Upper lobe of right lung (tissue), 1 donor: ENCODE results near the gene DNTTIP2. TPM values are rescaled to one million over a fixed set of nuclear protein-coding genes. Genes with fewer than 3 reads are reported as not detected.
"Not testable (repeated sequence)": the region's sequence is repeated elsewhere in the genome, so short reads cannot be mapped to it uniquely, and the experiment has no call there.

Experiments
- ATAC-seq: fragments of 200-7000 bp; cut with Tn5 transposase; one replicate; pipeline ENCODE4 v1.9.1; 2020; ENCODE audit warnings: mild to moderate bottlenecking, moderate library complexity
- DNase-seq: peaks from one replicate; pipeline ENCODE4 v3.0.0-alpha.2; 2020
- H3K27ac ChIP-seq: fragments of 200-600 bp; one replicate; pipeline ENCODE4 v1.8.0; 2022
- H3K27me3 ChIP-seq: fragments of 200-600 bp; one replicate; pipeline ENCODE4 v1.8.0; 2022; ENCODE audit warnings: mild to moderate bottlenecking
- H3K36me3 ChIP-seq: fragments of 200-600 bp; one replicate; pipeline ENCODE4 v1.8.0; 2022
- H3K4me1 ChIP-seq: fragments of 200-600 bp; one replicate; pipeline ENCODE4 v1.8.0; 2022
- H3K4me3 ChIP-seq: fragments of 200-600 bp; one replicate; pipeline ENCODE4 v1.8.0; 2022; ENCODE audit warnings: mild to moderate bottlenecking
- H3K9me3 ChIP-seq: fragments of 200-600 bp; one replicate; pipeline ENCODE4 v1.8.0; 2022
- CTCF ChIP-seq: fragments of 200-600 bp; IDR thresholded peaks from one replicate; pipeline ENCODE4 v1.8.0; 2022; ENCODE audit warnings: antibody characterized with exemption
- intact Hi-C: fragments of 100-400 bp; cut with DNase I; formaldehyde crosslinking; loops from one replicate; pipeline ENCODE4 v1.11.0; 2022
- total RNA-seq: library from RNA; stranded (reverse); fragmentation: NEBNext Ultra II Directional; extraction: Animal tissue kit (Norgen Biotek cat#: 25700); gene quantifications from one replicate; pipeline ENCODE4 v1.2.1, GENCODE V29; 2021
- donor health status: DM: no; HTN: yes; CAD: no; lungs with severe emphysema.

DNTTIP2 gene
- total RNA-seq, 1 donor from 2014 or later: 49.0 TPM

DNA sequence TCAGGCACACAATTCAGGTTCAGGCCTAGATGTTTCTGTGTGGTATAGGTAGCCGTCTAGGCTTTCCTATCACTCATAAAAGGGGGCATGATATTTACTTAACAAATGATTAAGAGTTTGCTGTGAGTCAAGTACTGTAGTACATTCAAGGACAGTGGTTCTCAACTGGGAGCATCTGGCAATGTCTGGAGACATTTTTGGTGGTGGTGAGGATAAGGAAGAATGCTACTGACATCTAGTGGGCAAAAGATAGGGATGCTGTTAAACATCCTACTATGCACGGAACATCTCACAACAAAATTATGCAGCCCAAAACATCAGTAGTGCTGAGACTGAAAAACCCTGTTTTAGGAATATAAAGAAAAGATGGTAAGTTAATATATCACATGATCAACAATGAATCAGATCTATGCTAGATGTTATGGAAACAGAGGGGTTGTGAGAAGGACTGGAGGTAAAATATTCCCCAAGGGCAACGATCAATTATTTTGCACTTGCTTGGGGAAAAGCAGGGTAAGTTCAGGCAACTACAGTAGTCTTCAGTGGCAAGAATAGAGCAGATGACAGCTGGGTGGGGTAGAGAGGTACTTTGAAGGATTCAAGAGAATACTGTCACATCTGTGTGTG, 4.9 kb downstream of the DNTTIP2 start:
- Histone ChIP-seq H3K27me3 (no peaks in the 10 kb centered on the region), H3K27ac (no peak overlapping the region), H3K9me3 (no peaks in the 10 kb centered on the region), H3K4me1 (peaks cover 22% of the 10 kb centered on the region), H3K4me3 (no peak overlapping the region), H3K36me3 (peaks cover 85% of the 10 kb centered on the region)
- intact Hi-C loops: no loop called here
- TF ChIP-seq CTCF: peak; percentile 29
- ATAC-seq (no peak), DNase-seq (no peak)

- H3K27ac ChIP-seq: no peak overlapping the region
- ATAC-seq (no peak), DNase-seq (no peak)
- H3K27me3 ChIP-seq: no peaks in the 10 kb centered on the region
- intact Hi-C loops: no loop called here
- peaks cover 5% of the 10 kb centered on the region for H3K4me1 ChIP-seq
- TF ChIP-seq CTCF: no peak
- no peak overlapping the region for H3K4me3 ChIP-seq
- H3K9me3 ChIP-seq: no peaks in the 10 kb centered on the region
- peaks cover 88% of the 10 kb centered on the region for H3K36me3 ChIP-seq
These were observed 7.6 kb downstream of the DNTTIP2 start for GRCh38 chr1:93871366-93871765.

- no peaks in the 10 kb centered on the region for H3K4me1 ChIP-seq
- no peak for TF ChIP-seq CTCF
- H3K9me3 ChIP-seq: no peaks in the 10 kb centered on the region
- H3K27ac ChIP-seq: no peak overlapping the region
- no peak overlapping the region for H3K4me3 ChIP-seq
- DNase-seq (no peak), ATAC-seq (no peak)
- H3K27me3 ChIP-seq: no peaks in the 10 kb centered on the region
- peaks cover 71% of the 10 kb centered on the region for H3K36me3 ChIP-seq
- intact Hi-C loops: no loop called here
These were observed 9.4 kb downstream of the DNTTIP2 start for GRCh38 chr1:93869653-93870052.

DNA sequence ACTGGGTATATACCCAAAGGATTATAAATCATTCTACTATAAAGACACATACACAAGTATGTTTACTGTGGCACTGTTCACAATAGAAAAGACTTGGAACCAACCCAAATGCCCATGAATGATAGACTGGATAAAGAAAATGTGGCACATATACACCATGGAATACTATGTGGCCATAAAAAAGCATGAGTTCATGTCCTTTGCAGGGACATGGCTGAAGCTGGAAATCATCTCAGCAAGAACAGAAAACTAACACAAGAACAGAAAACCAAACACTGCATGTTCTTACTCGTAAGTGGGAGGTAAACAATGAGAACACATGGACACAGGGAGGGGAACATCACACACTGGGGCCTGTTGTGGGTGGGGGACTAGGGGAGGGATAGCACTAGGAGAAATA, 10.5 kb downstream of the DNTTIP2 start:
- H3K36me3 ChIP-seq: peaks cover 59% of the 10 kb centered on the region
- H3K27ac ChIP-seq, H3K4me1 ChIP-seq, ATAC-seq, H3K9me3 ChIP-seq, intact Hi-C loops, H3K27me3 ChIP-seq, DNase-seq, H3K4me3 ChIP-seq: not testable (repeated sequence)

- intact Hi-C loops: no loop called here
- no peaks in the 10 kb centered on the region for H3K27me3 ChIP-seq
- peaks cover 27% of the 10 kb centered on the region for H3K36me3 ChIP-seq
- H3K27ac ChIP-seq: no peak overlapping the region
- no peak for TF ChIP-seq CTCF
- H3K4me3 ChIP-seq: no peak overlapping the region
- H3K9me3 ChIP-seq: no peaks in the 10 kb centered on the region
- DNase-seq (no peak), ATAC-seq (no peak)
- no peaks in the 10 kb centered on the region for H3K4me1 ChIP-seq
These were observed 13.8 kb downstream of the DNTTIP2 start for GRCh38 chr1:93865253-93865652.

DNA sequence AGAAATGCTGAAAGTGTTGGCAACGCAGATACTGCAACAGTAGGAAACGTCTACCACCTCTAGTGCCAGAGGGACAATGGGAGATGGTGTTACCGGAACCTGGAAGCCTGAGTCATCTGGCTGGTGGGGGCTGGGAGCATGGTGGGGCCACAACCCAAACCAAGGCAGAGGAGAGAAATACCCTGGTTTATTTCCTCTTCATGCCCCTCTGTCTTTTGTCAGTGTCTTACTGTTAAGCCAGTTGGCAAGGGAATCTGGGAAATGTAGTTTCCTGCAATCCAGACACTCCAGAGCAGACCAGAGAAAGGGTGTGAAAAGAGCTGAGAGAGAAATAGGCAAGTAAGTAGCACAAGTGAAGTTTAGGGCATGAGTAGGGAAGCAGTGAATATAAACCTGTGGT, 14.8 kb downstream of the DNTTIP2 start:
- ATAC-seq (no peak), DNase-seq (no peak)
- Histone ChIP-seq H3K4me3 (no peak overlapping the region), H3K9me3 (no peaks in the 10 kb centered on the region), H3K36me3 (peaks cover 16% of the 10 kb centered on the region), H3K27me3 (no peaks in the 10 kb centered on the region), H3K4me1 (no peaks in the 10 kb centered on the region), H3K27ac (no peak overlapping the region)
- TF ChIP-seq CTCF: no peak
- intact Hi-C loops: no loop called here

- ATAC-seq: not testable (repeated sequence)
These were observed 21.4 kb downstream of the DNTTIP2 start for GRCh38 chr1:93857653-93858052.

DNA sequence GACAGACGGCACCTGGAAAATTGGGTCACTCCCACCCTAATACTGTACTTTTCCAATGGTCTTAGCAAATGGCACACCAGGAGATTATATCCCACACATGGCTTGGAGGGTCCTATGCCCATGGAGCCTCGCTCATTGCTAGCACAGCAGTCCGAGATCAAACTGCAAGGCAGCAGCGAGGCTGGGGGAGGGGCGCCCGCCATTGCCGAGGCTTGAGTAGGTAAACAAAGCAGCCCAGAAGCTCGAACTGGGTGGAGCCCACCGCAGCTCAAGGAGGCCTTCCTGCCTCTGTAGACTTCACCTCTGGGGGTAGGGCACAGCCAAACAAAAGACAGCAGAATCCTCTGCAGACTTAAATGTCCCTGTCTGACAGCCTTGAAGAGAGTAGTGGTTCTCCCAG, 23.0 kb downstream of the DNTTIP2 start:
- H3K4me1 ChIP-seq, DNase-seq, H3K27ac ChIP-seq, H3K27me3 ChIP-seq, ATAC-seq, H3K36me3 ChIP-seq, H3K4me3 ChIP-seq, H3K9me3 ChIP-seq, intact Hi-C loops: not testable (repeated sequence)

More at GRCh38 chr1:93857653-93858052, 21.4 kb downstream of the DNTTIP2 start:
- DNase-seq, H3K36me3 ChIP-seq, H3K9me3 ChIP-seq, H3K4me3 ChIP-seq, H3K27ac ChIP-seq, H3K27me3 ChIP-seq, H3K4me1 ChIP-seq, intact Hi-C loops: not testable (repeated sequence)
